Measurements from ENCODE around the gene SPIB.
"Not testable (repeated sequence)": the region's sequence is repeated elsewhere in the genome, so short reads cannot be mapped to it uniquely, and the experiment has no call there.

The SPIB gene

GRCh38 chr19:50439130-50439529 is 20.4 kb downstream of the SPIB start:
- not testable (repeated sequence) for DNase-seq (ENCODE audit: low spot score)

GRCh38 chr19:50444059-50444458 is 25.3 kb downstream of the SPIB start:
- no peak for DNase-seq (ENCODE audit: low spot score)

- DNase-seq (ENCODE audit: low spot score) = no peak
Measured at GRCh38 chr19:50447053-50447452, 28.3 kb downstream of the SPIB start.

GRCh38 chr19:50447750-50448149 is 29.0 kb downstream of the SPIB start:
- DNase-seq (ENCODE audit: low spot score) = no peak

GRCh38 chr19:50449236-50449899 is 30.6 kb downstream of the SPIB start:
- no peak for DNase-seq (ENCODE audit: low spot score)

GRCh38 chr19:50450369-50451222 is 31.9 kb downstream of the SPIB start:
- DNase-seq (ENCODE audit: low spot score) = no peak

- no peak for DNase-seq (ENCODE audit: low spot score)
Measured at GRCh38 chr19:50451223-50451534, 32.4 kb downstream of the SPIB start.

- DNase-seq (ENCODE audit: low spot score) = no peak
Measured at GRCh38 chr19:50453243-50453642, 34.5 kb downstream of the SPIB start.

- DNase-seq (ENCODE audit: low spot score) = no peak
Measured at GRCh38 chr19:50455992-50456391, 37.3 kb downstream of the SPIB start.

- no peak for DNase-seq (ENCODE audit: low spot score)
Measured at GRCh38 chr19:50457300-50457699, 38.6 kb downstream of the SPIB start.

GRCh38 chr19:50458396-50459066 is 39.8 kb downstream of the SPIB start:
- DNase-seq (ENCODE audit: low spot score) = peak; percentile 49

GRCh38 chr19:50459067-50459456 is 40.3 kb downstream of the SPIB start:
- DNase-seq (ENCODE audit: low spot score) = no peak

- no peak for DNase-seq (ENCODE audit: low spot score)
Measured at GRCh38 chr19:50459638-50460037, 40.9 kb downstream of the SPIB start.

GRCh38 chr19:50460161-50460765 is 41.5 kb downstream of the SPIB start:
- peak; percentile 73 for DNase-seq (ENCODE audit: low spot score)

- peak; percentile 91 for DNase-seq (ENCODE audit: low spot score)
Measured at GRCh38 chr19:50461066-50461875, 42.5 kb downstream of the SPIB start.

- no peak for DNase-seq (ENCODE audit: low spot score)
Measured at GRCh38 chr19:50462970-50463369, 44.2 kb downstream of the SPIB start.

- DNase-seq (ENCODE audit: low spot score) = no peak
Measured at GRCh38 chr19:50464348-50464747, 45.6 kb downstream of the SPIB start.

- no peak for DNase-seq (ENCODE audit: low spot score)
Measured at GRCh38 chr19:50465000-50465399, 46.3 kb downstream of the SPIB start.

- DNase-seq (ENCODE audit: low spot score) = peak; percentile 67
Measured at GRCh38 chr19:50465986-50466705, 47.4 kb downstream of the SPIB start.

GRCh38 chr19:50466706-50467039 is 47.9 kb downstream of the SPIB start:
- no peak for DNase-seq (ENCODE audit: low spot score)

GRCh38 chr19:50467566-50467965 is 48.8 kb downstream of the SPIB start:
- DNase-seq (ENCODE audit: low spot score) = no peak

Data from hepatic stellate cell (primary cell).